Nephron (organoid): ENCODE measurements around the gene DDN.

Experiments
- H3K27ac Mint-ChIP-seq, 3 experiments: 2 replicates each; pipeline ENCODE4 v1.8.0; 2020; ENCODE audit warnings: mixed read lengths in 3 of 3, mild to moderate bottlenecking in 2 of 3, moderate library complexity in 1 of 3
- H3K27me3 Mint-ChIP-seq: 2 replicates; pipeline ENCODE4 v1.8.0; 2021; ENCODE audit warnings: low read depth, mild to moderate bottlenecking, moderate library complexity, mixed read lengths
- H3K36me3 Mint-ChIP-seq: 2 replicates; pipeline ENCODE4 v1.8.0; 2020; ENCODE audit warnings: low read depth, mixed read lengths
- H3K4me1 Mint-ChIP-seq: 2 replicates; pipeline ENCODE4 v1.8.0; 2020; ENCODE audit warnings: mixed read lengths
- H3K4me3 Mint-ChIP-seq, 3 experiments: 2 replicates each; pipeline ENCODE4 v1.8.0; 2020; ENCODE audit warnings: mild to moderate bottlenecking in 3 of 3, mixed read lengths in 3 of 3, moderate library complexity in 2 of 3
- H3K9me3 Mint-ChIP-seq: 2 replicates; pipeline ENCODE4 v1.8.0; 2020; ENCODE audit warnings: mixed read lengths
- CTCF ChIP-seq, 3 experiments: fragments of 200-600 bp; sonication (generic); IDR thresholded peaks; one replicate each; pipeline ENCODE4 v1.5.0; 2021; ENCODE audit warnings: antibody characterized with exemption in 3 of 3; ENCODE audit not compliant: unreplicated experiment in 3 of 3

Gene DDN

DNA sequence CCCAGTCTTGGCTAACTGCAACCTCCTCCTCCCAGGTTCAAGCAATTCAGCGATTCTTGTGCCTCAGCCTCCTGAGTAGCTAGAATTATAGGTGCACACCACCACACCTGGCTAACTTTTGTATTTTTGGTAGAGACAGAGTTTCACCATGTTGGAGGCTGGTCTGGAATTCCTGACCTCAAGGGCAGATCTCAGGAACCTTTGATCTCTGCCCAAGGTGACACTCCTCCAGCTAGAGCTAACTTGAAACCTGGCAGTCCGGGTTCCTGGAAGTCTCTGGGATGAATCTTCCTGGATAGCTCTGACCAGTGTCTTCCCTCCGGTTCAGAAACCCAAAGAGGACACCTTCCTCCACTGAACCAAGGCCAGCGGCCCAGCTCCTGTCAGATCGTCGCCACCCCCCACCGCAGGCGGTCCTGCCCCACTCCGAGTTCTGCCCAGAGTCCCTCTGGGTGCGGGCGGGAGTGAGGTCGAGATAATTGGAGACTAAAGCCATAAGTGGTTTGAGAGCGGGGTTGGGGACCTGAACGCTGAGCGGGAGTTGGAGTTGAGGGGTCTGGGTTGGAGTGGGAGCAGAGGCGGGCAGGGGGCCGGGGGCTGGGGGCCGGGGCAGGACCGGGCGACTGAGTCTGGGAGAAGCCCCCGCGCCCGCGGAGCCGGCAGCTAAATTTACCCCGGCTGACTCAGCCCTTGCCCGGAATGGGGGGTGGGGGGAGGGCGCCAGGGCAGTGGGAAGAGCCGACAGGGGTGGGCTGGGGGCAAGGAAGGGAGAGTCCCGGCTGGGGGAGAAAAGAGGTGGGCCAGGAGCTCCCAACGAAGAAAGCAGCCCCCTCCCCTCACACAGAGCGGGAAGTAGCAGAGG lies 4.7 kb downstream of the DDN start:
- no peak overlapping the region for H3K27ac Mint-ChIP-seq
- no peaks in the 10 kb centered on the region for H3K36me3 Mint-ChIP-seq
- TF ChIP-seq CTCF (IDR thresholded peaks at IDR 0.05; ENCODE audit: unreplicated experiment in 3 of 3): no peak
- peaks cover 13% of the 10 kb centered on the region for H3K4me1 Mint-ChIP-seq
- peaks cover 84% of the 10 kb centered on the region for H3K27me3 Mint-ChIP-seq
- peak overlapping the region in 2 of 3 experiments; percentile 6 to 22 for H3K4me3 Mint-ChIP-seq
- no peaks in the 10 kb centered on the region for H3K9me3 Mint-ChIP-seq

- Mint-ChIP-seq H3K27me3 (peaks cover 84% of the 10 kb centered on the region), H3K4me3 (no peak overlapping the region), H3K9me3 (no peaks in the 10 kb centered on the region), H3K36me3 (no peaks in the 10 kb centered on the region), H3K27ac (no peak overlapping the region), H3K4me1 (peaks cover 11% of the 10 kb centered on the region)
- no peak for TF ChIP-seq CTCF (IDR thresholded peaks at IDR 0.05; ENCODE audit: unreplicated experiment in 3 of 3)
These were observed 5.4 kb downstream of the DDN start for GRCh38 chr12:48993787-48994186.

GRCh38 chr12:48991247-48992050 lies 7.7 kb downstream of the DDN start:
- H3K4me1 Mint-ChIP-seq: peaks cover 6% of the 10 kb centered on the region
- H3K27ac Mint-ChIP-seq: no peak overlapping the region
- peaks cover 86% of the 10 kb centered on the region for H3K27me3 Mint-ChIP-seq
- H3K36me3 Mint-ChIP-seq: no peaks in the 10 kb centered on the region
- no peak for TF ChIP-seq CTCF (IDR thresholded peaks at IDR 0.05; ENCODE audit: unreplicated experiment in 3 of 3)
- no peaks in the 10 kb centered on the region for H3K9me3 Mint-ChIP-seq
- no peak overlapping the region for H3K4me3 Mint-ChIP-seq

- Mint-ChIP-seq H3K4me1 (peaks cover 10% of the 10 kb centered on the region), H3K9me3 (no peaks in the 10 kb centered on the region), H3K27ac (no peak overlapping the region), H3K36me3 (no peaks in the 10 kb centered on the region), H3K27me3 (peaks cover 86% of the 10 kb centered on the region), H3K4me3 (no peak overlapping the region)
- TF ChIP-seq CTCF (IDR thresholded peaks at IDR 0.05; ENCODE audit: unreplicated experiment in 3 of 3): no peak
These were observed 8.6 kb downstream of the DDN start for GRCh38 chr12:48990552-48990951.

GRCh38 chr12:48988030-48988649 lies 11.0 kb downstream of the DDN start:
- no peak overlapping the region for H3K27ac Mint-ChIP-seq
- H3K9me3 Mint-ChIP-seq: no peaks in the 10 kb centered on the region
- H3K4me1 Mint-ChIP-seq: peaks cover 26% of the 10 kb centered on the region
- TF ChIP-seq CTCF (IDR thresholded peaks at IDR 0.05; ENCODE audit: unreplicated experiment in 3 of 3): peak; percentile 67 to 77 (median 74)
- H3K27me3 Mint-ChIP-seq: peaks cover 88% of the 10 kb centered on the region
- no peaks in the 10 kb centered on the region for H3K36me3 Mint-ChIP-seq
- no peak overlapping the region for H3K4me3 Mint-ChIP-seq
